Measurements from ENCODE around the gene NUP98.
"Not testable (repeated sequence)": the region's sequence is repeated elsewhere in the genome, so short reads cannot be mapped to it uniquely, and the experiment has no call there.

NUP98 gene

DNA sequence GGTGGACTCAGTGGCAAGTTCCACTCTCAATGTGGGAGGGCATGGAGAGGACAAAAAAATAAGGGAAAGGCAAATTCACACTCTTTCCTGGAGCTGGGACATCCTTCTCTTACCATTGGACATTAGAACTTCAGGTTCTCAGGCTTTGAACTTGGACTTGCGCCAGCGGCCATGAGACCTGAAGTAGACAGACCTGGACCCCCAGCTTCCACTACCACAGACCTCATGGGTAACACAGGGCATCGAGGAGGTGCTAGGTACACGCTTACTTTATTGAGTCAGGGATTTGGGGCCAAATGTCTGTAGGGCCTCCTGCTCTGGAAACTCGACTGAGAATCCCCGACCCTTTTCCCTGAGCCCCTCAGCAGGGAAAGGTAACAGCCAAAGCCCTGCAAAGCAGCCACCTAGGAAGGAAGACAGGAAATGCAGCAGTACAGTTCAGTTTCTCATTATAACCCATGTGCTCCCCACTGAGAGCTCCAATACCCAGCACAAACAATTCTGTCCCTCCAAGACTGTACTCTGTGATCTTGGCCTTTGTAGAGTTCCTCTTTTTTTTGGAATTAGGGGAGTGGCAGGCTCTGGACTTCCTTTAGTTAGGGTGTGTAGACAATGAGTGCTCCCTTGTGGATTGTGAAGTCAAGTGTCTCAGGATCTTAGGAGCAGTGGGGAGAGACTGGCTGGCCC, 131.9 kb downstream of the NUP98 start:
- DNase-seq (ENCODE audit: low spot score) = no peak
- in situ Hi-C loops (cut with MboI; ENCODE audit: low sequenced_read_pairs, unreplicated experiment) = no loop called here
- no peak for TF ChIP-seq CTCF (IDR thresholded peaks at IDR 0.05; ENCODE audit: borderline replicate concordance, control extremely low read depth, extremely low read depth, insufficient read depth, missing control alignments)

DNA sequence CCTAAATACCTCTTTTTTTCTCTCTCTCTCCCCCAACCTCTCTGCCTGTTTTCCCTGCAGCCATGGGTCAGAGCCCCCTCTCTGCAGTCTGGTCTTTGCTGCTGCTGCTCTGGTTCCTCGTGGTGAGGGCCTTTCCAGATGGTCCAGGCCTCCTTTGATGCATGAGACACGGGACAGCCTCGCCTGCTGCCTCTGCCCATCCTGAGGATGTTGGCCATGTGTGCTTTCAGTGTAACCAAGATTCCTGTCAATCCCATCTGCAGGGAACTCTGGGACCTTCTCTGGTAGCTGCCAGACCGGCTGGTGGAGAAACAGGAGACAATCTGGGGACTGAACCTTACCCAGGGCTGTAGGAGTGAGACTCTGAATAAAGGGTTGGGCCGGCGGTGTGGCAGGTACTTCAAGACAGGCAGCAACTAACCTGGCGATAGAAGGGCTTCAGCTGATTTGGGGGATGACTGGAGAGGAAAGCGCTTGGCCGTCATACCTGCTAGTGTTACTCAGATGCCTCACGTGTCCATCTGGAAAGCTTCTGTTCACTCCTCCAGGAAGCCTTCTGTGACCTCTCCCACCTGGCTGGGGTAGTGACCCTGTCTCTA, 133.2 kb downstream of the NUP98 start:
- TF ChIP-seq CTCF (IDR thresholded peaks at IDR 0.05; ENCODE audit: borderline replicate concordance, control extremely low read depth, extremely low read depth, insufficient read depth, missing control alignments) = no peak
- no peak for DNase-seq (ENCODE audit: low spot score)
- in situ Hi-C loops (cut with MboI; ENCODE audit: low sequenced_read_pairs, unreplicated experiment) = no loop called here

DNA sequence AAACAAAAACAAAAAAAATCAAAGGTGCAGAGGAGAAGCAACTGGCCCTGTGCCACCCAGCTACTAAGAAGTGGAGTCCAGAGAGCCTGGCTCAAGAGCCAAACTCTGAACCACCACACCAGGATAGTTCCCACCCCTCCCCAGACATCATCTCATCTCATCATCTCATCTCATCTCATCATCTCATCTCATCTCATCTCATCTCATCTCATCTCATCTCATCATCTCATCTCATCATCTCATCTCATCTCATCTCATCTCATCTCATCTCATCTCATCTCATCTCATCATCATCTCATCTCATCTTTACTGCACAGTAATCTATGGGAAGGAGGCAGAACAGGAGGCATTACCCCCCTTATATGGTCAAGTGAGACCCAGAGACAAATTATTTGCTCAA, 134.5 kb downstream of the NUP98 start:
- no peak for TF ChIP-seq CTCF (IDR thresholded peaks at IDR 0.05; ENCODE audit: borderline replicate concordance, control extremely low read depth, extremely low read depth, insufficient read depth, missing control alignments)
- no peak for DNase-seq (ENCODE audit: low spot score)
- in situ Hi-C loops (cut with MboI; ENCODE audit: low sequenced_read_pairs, unreplicated experiment) = no loop called here

DNA sequence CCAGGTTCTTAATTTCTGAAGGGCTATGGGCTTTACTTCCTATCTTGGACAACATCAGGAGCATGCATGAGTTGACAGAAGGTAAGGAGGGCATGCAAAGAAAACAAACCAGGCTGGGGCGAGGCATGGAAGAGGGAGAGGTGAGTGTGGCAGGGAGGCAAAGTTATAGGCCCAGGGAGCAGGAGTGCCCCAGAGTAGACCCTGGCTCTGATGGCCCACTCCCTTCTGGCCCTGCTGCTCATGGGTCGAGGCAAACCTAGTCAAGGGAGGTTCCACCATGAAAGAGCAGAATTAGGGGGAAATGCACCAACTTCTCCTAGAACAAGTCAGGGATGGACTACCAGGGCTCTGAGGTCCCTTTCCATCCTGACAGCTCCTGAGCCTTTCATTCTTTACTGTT, 136.4 kb downstream of the NUP98 start:
- no peak for TF ChIP-seq CTCF (IDR thresholded peaks at IDR 0.05; ENCODE audit: borderline replicate concordance, control extremely low read depth, extremely low read depth, insufficient read depth, missing control alignments)
- in situ Hi-C loops (cut with MboI; ENCODE audit: low sequenced_read_pairs, unreplicated experiment) = no loop called here
- DNase-seq (ENCODE audit: low spot score) = no peak

- in situ Hi-C loops (cut with MboI; ENCODE audit: low sequenced_read_pairs, unreplicated experiment) = no loop called here
- no peak for DNase-seq (ENCODE audit: low spot score)
- no peak for TF ChIP-seq CTCF (IDR thresholded peaks at IDR 0.05; ENCODE audit: borderline replicate concordance, control extremely low read depth, extremely low read depth, insufficient read depth, missing control alignments)
Measured at GRCh38 chr11:3659595-3660515, 137.5 kb downstream of the NUP98 start.

GRCh38 chr11:3658252-3658651, 139.1 kb downstream of the NUP98 start:
- in situ Hi-C loops (cut with MboI; ENCODE audit: low sequenced_read_pairs, unreplicated experiment) = no loop called here
- no peak for DNase-seq (ENCODE audit: low spot score)
- TF ChIP-seq CTCF (IDR thresholded peaks at IDR 0.05; ENCODE audit: borderline replicate concordance, control extremely low read depth, extremely low read depth, insufficient read depth, missing control alignments) = no peak

DNA sequence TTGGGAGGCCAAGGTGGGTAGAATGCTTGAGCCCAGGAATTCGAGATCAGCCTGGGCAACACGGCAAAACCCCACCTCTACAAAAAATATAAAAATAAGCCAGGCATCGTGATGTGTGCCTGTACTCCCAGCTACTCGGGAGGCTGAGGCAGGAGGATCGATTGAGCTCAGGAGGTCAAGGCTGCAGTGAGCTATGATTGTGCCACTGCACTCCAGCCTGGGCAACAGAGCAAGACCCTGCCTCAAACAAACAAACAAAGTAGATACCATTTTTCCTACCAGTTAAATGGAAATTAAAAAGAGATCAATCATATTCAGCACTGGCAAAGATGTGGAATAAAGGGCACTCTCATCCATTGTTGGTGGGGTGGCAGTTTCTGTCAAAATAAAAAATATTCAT, 140.0 kb downstream of the NUP98 start:
- in situ Hi-C loops (cut with MboI; ENCODE audit: low sequenced_read_pairs, unreplicated experiment); DNase-seq (ENCODE audit: low spot score): not testable (repeated sequence)
